Measurements from ENCODE around the gene TMOD4. TPM values are rescaled to one million over a fixed set of nuclear protein-coding genes. Genes with fewer than 3 reads are reported as not detected.

TMOD4 gene
- polyA plus RNA-seq, 3 donors, result 0.48 to 1.0 (median 0.64) TPM

DNA sequence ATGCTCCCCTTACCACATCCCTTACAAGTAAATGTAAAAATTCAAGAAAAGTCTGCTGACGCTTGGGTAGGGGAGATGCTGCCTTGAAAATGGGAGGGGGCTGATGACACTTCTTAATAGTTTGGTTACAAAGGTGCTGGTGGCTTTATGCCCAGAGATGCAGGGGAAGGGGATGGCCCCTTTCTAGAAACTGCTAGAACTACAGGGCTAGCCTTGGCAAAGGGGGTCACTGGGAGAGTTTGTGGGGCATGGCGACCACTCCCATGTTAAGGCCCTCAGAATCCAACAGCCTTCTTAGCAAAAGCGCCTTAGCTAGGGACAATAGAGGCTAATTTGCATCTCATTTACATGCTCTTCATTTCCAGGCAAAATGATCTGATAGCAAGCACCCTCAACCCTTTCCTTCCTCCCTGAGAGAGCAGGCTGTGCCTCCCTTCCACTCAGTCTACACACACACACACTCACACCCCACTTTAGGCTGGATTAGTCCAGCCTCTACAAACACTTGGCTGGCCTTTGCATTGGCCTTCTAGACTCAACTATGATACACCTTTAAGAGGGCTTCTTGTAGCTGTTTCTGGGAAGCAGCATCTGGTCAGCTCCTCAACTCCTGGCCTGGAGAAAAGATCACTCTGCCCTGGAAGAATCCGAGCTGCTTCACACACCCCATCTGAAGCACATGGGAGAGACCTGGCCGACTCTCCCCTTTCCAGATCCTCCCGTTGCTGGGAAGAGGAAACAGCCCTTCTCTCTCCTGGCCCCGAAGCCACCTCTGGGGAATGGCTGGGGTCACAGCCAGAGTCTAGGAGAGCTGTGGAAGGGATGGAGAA is 31.1 kb downstream of the TMOD4 start:
- DNase-seq (ENCODE audit: low read depth in 3 of 3, low spot score in 2 of 3), result no peak

DNA sequence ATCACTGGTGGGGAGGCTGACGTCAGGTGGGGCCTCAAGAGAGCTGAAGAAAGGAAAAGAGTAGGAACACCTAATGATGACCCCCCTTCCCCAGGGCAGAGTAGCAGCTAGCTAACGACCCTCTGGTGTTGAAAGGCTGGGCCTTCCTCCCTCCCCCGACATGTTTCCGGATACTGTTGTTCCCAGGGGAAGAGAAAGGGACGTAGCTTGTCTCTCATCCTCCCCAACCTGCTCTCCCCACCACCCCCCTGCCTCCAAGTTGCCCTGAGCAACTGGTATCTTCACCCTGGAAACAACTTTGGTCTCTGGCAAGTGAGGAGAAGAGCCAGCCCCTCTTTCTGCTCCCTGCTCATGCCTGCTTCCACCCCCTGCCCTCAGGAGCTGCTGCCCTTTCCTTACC is 31.8 kb downstream of the TMOD4 start:
- no peak for DNase-seq (ENCODE audit: low read depth in 3 of 3, low spot score in 2 of 3)

DNA sequence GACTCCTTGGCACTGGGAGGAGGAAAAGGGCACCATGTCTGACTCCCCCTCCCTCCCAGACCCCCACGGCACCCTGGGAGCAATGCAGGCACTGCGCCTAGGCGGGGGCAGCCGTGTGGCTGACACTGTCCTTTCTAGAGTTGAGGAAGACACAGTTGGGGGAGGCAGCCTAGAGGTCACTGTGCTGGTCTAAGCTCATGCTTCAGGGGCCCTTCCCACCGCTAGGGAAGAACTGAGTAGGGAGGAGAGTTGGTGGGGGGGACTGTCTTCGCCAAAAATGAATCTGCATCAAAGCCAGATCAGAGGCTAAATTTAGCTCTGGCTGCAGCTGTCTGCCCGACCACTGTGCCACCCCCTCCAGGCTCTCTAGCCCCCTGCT is 32.7 kb downstream of the TMOD4 start:
- no peak for DNase-seq (ENCODE audit: low read depth in 3 of 3, low spot score in 2 of 3)

DNA sequence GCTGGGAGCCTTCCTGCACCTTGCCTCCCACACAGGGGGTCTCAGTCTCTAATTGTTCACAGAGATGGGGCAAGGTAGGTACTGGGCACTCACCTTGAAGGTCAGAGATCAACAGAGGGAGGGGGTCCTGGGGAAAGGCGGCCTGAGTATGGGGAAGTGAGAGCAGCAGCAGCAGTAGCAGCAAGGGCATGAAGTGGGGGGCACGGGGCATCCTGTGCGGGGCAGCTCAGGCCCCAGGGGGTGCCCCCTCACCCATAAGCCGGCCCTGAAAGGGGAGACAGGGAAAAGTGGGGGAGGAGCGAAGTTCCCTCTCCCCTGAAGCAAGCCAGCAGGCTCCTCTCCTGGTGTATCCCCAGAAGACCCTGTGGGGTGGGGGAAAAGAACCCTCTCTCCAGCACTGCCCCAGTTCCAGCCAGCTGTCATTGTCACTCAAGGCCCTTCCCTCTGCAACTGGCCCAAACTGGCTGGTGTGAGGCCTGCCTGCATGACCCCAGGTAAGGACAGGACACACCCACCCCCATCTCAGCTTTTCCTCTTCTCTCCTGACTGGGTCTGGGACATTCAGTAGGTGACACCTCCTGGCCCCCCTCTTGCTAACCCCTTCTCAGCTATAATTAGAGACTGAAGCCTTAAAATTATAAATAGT is 33.2 kb downstream of the TMOD4 start:
- no peak for DNase-seq (ENCODE audit: low read depth in 3 of 3, low spot score in 2 of 3)

DNA sequence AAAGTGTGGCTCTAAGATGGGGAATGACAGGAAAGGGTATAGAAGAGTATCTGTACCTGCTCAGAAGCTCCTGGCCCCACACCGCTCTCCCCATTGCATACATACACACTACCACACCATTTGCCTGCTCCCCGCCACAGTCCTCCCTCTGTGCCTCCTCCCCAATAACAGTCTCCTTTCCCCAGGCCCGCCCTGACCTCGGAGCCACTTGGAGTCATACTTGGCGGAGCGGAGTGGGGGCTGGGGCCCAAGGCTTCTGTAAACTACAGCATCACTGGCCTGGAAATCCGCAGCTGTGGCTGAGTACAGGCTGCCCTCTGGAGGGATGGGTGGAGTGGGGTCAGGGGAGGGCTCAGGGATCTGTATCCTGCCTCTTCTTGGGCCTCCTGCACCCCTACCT is 38.0 kb downstream of the TMOD4 start:
- no peak for DNase-seq (ENCODE audit: low read depth in 3 of 3, low spot score in 2 of 3)

DNA sequence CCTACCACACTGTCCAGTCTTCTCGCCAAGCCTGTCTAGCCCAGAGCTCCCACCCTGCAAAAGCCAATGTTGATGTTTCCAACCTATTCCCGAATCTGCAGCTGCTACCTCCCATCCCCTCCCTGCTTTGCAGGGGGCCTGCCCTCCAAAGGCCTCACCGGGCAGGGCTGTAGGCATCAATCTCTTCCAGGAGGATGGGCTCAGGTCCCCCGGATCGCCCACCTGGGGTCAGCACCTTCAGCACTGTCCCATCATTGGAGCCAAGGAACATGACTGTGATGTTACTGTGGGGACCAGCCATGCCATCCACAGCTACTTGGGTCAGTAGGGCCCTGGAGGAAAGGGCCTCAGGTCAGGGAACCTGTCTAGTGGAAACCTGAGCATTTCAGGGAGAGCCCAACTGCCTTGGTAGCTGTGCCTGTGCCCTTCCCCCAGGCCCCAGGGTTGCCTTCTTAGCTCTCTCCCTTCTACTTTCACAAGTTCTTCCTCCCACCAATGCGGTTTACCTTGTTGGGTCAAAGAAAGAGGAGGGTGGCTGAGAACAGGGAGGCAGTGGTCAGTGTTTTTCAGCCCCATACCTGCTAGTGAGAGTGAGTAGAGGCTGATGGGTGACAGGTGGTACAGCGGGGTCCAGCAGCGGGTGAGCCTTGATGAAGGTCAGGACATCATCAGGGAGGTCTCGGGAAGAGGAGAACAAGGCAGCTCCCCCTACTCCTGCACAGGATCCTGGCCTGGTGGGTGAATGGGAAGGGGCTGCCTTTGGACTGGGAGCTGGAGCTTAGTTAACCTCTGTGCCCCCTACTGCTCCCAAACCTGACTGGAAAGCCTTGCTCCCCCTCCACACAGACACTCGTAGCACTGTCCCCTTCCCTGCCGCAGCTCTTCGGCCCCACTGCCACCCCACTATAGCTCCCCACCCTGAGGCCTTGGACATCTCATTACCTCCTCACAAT is 40.1 kb downstream of the TMOD4 start:
- no peak for DNase-seq (ENCODE audit: low read depth in 3 of 3, low spot score in 2 of 3)

DNA sequence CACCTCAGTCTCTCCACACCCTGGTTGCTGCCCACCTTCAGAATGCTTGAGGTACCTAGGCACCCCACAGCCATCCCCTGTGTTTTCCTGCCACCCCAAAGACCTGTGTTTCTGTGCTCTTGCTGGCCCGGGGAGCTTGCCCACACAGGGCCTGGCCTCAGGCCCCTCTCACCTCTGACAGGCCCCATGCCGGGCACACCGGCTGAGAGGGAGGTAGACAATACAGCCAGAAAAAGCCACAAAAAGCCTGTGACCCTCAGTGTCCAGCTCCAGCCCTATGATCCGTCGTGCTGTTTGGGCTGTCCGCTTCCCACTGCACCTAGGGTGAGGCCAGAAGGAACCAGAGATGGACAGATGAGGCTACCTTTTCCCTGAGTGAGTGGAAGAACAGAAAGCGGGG is 40.8 kb downstream of the TMOD4 start:
- no peak for DNase-seq (ENCODE audit: low read depth in 3 of 3, low spot score in 2 of 3)

DNA sequence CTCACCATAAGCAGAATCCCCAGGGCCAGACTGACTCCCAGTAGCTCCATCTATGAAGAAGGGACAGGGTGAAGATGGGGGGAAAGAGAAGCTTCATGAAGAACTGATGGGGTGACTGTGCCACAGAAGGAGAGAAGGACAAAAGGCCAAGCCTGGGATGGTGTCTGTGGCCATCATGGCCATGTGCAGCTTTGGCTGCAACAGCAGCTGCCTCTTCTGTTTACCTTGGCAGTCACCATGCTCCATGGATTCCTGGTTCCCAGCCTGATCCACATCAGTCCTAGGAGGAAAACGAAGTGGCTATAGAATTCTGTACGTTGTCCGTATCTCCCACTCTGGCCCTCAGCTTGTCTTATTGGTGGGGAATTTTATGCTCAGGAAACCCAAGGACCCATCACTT is 41.4 kb downstream of the TMOD4 start:
- DNase-seq (ENCODE audit: low read depth in 3 of 3, low spot score in 2 of 3), result no peak

DNA sequence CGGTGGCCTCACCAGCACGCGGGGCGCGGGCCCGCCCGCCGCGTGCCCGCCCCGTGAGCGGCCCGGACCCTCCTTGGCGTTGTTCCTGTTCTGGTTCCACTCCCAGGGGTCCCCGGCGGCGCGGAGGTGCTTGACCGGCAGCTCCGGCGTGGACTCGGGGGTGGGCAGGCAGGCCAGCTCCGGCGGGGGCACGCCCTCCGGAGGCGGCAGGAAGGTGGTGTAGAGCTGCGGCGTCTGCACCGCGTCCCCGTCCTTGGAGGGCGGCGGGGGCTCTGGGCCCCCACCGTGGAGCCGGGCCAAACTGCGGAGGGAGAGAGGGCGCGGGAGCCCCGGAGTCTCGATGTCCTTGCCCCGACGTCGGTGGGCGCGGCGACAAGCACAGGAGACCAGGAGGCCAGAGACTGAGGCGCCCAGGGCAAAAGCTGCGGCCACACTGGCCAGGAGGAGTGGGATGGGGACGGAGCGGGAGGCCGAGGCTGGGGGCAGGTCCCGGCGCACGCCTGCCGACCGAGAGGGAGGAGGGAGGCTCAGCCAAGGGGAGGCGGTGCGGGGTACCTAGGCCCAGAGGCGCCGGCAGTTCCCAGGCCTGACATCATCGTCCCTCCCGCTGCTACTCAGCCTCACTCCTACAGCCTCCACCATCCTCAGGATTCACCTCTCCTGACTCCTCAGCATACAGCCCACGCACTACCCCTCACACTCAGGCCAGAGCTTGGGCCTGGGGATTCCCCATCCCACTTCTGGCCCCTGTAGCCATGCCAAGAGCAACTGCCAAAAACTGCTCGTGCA is 42.6 kb downstream of the TMOD4 start:
- DNase-seq (ENCODE audit: low read depth in 3 of 3, low spot score in 2 of 3), result no peak

DNA sequence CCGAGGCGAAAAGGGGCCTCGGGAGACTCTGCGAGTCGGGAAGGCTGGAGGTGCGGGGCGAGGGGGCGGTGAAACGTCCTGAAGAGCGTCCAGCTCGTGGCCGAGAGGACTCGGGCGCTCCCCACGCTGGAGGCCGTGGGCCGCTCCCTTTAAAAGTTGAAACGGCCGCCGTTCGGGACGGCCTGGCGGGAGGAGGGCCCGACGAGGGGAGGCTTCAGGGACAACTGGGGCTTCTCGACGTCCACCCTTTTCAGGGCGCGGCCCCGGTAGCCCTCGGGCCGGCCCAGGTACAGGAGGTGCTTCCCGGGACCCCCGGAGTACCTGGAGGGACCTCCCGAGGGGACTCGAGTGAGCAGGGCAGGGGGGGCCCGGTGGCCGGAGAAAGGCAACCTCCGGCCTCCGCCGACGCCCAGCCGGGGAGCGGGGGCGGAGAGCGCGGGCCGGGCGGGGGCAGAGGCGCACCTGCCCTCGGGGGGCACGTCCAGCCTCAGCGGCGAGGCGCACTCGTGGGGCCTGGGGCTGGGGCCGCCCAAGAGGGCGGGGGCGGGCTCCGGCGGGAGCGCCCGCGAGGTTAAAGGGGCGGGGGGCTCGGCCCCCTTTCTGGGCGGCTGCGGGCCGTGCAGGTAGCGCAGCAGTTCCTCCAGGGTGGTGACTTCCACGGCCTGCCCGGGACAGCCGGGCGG is 43.3 kb downstream of the TMOD4 start:
- no peak for DNase-seq (ENCODE audit: low read depth in 3 of 3, low spot score in 2 of 3)

DNA sequence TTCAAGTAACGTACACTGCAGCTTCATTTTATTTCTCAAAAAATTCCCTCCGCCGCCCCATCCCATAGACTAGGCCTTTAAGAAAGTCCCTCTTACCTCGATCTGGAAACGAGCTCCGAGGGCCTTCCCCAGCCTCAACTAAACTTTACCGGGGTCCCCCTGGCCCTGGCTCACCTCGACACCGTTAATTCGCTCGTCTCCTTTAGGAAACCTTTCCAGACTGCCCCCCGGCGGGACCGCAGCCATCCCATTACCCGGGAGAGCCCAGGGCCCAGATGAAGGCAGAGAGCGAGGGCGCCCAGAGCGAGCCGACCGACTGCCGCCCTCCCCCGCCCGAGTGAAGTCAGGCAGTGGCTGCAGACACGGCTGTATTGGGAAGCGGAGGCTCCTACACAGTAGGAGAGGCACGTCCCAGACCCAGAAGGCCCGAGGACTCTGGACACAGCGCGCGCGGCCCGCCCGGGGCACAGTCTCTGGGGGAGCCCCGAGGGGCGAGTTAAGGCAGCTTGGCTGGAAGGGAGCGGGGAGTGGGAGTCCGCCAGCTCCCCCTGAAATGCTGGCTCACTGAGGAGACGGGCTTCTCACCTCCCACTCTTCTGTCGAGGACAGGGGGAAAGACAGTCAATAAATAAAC is 44.0 kb downstream of the TMOD4 start:
- peak in 1 of 3 donors; percentile 29 for DNase-seq (ENCODE audit: low read depth in 3 of 3, low spot score in 2 of 3)

DNA sequence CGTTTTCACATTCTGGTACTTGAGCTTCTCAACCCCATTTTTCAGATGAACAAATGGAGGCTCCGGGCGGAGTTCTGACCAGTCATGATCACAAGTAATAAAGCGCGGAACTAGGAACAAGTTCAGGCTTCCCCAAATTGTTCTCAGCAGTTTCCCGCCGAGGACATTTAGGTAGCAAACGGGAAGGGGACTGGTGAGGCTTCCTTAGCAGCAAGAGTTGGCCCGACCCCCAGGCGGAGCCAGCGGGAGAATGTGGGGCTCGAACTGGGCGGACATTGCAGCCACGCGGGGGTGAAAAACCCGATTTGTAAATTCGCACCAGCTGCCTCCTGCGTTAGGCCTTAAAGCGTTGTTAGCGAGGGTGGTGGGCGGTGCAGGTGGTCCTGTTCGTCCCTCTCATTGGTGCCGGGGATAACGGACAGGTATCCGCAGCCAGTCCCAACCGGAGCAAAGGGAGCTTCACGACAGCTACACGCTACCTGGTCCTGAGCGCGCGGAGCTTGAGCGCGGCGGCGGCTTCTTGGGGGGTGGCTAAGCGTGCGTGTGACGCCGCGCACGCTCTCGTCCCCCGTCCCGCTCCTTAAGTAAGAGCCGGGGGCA is 44.7 kb downstream of the TMOD4 start:
- peak in 2 of 3 donors; percentile 74 to 85 for DNase-seq (ENCODE audit: low read depth in 3 of 3, low spot score in 2 of 3)

DNA sequence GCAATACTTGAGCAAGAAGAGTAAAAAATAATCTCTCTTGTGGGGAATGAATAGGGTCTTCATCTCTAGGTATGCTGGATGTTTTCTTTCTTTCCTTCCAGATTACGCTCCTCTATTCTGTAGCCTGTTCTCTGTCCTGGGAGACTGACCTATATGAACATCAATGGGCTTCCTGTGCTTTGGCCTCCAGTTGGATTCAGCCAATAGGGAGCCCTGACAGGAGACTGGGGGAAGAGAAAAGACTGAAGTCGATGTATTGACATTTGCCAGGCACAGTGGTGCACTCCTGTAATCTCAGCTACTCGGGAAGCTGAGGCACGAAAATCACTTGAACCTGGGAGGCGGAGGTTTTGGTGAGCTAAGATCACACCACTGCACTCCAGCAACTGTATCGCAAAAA is 47.0 kb downstream of the TMOD4 start:
- no peak for DNase-seq (ENCODE audit: low read depth in 3 of 3, low spot score in 2 of 3)

DNA sequence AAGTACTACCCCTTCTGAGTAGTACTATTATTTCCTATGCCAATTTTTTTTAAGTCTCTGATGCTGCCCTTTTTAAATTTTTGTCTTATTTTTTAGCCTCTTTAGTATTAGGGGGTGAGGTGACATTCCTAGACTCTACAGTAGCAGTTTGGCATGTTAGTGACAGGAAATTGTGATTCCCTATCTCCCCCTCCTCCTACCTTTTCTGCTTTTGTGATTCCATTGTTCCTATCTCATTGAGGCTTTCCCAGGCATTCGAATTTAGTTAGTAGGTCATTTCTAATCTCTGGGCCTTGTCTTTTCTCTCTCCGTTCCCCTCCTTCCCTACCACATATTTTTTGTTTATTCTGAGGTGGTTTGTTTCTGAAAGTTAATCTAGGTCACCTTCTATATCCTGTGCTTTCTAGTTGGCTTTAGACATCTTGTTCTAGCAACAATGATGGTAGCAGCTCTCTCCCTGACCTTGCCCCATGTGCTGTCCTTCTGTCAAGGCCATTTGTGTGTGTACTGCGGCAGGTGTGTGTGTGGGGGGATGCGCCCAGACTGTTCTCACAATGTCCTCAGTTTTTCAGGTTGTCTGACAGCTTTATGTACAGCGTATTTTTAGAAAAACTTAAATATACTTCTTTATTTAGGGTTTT is 50.9 kb downstream of the TMOD4 start:
- DNase-seq (ENCODE audit: low read depth in 3 of 3, low spot score in 2 of 3), result no peak

Measured in right renal cortex interstitium (tissue), 3 donors.